HepG2 (cell line): ENCODE measurements around the gene LUC7L.

Source experiments
- HDAC2 ChIP-seq: sonication (generic); formaldehyde crosslinking; IDR thresholded peaks from 2 replicates; pipeline ENCODE4 v1.4.0; 2020; ENCODE audit warnings: missing genetic modification reagents
- HMG20A ChIP-seq: IDR thresholded peaks from 2 replicates; pipeline ENCODE4 v1.6.1; 2016; ENCODE audit warnings: borderline replicate concordance
- NFE2L1 ChIP-seq: sonication (generic); formaldehyde crosslinking; IDR thresholded peaks from 2 replicates; pipeline ENCODE4 v1.4.0; 2020; ENCODE audit warnings: missing genetic modification reagents, mild to moderate bottlenecking, borderline replicate concordance
- POLR2AphosphoS5 ChIP-seq: IDR thresholded peaks from 2 replicates; pipeline ENCODE4 v1.6.1; 2012; ENCODE audit warnings: low read depth, low read length
- RFX3 ChIP-seq: IDR thresholded peaks from 2 replicates; pipeline ENCODE4 v1.6.1; 2016; ENCODE audit warnings: missing biosample characterization, missing genetic modification reagents
- SIN3B ChIP-seq: fragments of 150-350 bp; IDR thresholded peaks from 2 replicates; pipeline ENCODE4 v1.6.1; 2014; ENCODE audit warnings: low read length
- TF ChIP-seq, protein P1 (sequence below): sonication (generic); formaldehyde crosslinking; IDR thresholded peaks from 2 replicates; pipeline ENCODE4 v1.4.0; 2020; ENCODE audit warnings: missing genetic modification reagents, mild to moderate bottlenecking, borderline replicate concordance
- TF ChIP-seq, protein P2 (sequence below): IDR thresholded peaks from 2 replicates; pipeline ENCODE4 v1.6.1; 2016; ENCODE audit warnings: missing compliant biosample characterization, missing genetic modification reagents, borderline replicate concordance

DNA sequence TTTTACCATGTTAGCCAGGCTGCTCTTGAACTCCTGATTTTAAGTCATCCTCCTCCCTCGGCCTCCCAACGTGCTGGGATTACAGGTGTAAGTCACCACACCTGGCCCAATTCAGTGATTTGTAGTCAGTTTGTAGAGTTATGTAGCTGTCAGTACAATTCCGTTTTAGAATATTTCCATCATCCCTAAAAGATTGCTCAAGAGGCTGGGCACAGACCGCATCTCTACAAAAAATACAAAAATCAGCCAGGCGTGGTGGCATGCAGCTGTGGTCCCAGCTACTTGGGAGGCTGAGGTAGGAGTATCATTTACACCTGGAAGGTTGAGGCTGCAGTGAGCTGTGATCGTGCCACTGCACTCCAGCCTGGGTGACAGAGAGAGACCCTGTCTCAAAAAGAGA, 25.9 kb upstream of the LUC7L start:
- TF ChIP-seq, protein P1, sequence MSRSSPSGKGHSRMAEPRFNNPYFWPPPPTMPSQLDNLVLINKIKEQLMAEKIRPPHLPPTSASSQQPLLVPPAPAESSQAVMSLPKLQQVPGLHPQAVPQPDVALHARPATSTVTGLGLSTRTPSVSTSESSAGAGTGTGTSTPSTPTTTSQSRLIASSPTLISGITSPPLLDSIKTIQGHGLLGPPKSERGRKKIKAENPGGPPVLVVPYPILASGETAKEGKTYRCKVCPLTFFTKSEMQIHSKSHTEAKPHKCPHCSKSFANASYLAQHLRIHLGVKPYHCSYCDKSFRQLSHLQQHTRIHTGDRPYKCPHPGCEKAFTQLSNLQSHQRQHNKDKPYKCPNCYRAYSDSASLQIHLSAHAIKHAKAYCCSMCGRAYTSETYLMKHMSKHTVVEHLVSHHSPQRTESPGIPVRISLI (CRISPR knock-in tag): no peak
- TF ChIP-seq NFE2L1 (no peak), HMG20A (CRISPR knock-in tag) (no peak), RFX3 (CRISPR knock-in tag) (no peak), SIN3B (no peak), POLR2AphosphoS5 (no peak), HDAC2 (CRISPR knock-in tag) (no peak)
- TF ChIP-seq, protein P2, sequence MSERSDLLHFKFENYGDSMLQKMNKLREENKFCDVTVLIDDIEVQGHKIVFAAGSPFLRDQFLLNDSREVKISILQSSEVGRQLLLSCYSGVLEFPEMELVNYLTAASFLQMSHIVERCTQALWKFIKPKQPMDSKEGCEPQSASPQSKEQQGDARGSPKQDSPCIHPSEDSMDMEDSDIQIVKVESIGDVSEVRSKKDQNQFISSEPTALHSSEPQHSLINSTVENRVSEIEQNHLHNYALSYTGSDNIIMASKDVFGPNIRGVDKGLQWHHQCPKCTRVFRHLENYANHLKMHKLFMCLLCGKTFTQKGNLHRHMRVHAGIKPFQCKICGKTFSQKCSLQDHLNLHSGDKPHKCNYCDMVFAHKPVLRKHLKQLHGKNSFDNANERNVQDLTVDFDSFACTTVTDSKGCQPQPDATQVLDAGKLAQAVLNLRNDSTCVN (CRISPR knock-in tag): no peak
